Skeletal muscle tissue (tissue), 4 donors: ENCODE data around the gene RHBDL2. TPM values are rescaled to one million over a fixed set of nuclear protein-coding genes. Genes with fewer than 3 reads are reported as not detected.
A peak's percentile ranks its signal among the peaks of the same experiment; 100 is the strongest.

Experiments
- H3K27ac ChIP-seq: one replicate; pipeline ENCODE4 v1.7.0; 2013; ENCODE audit warnings: mild to moderate bottlenecking, low read depth, low read length, inconsistent platforms
- H3K27me3 ChIP-seq, 3 donors: one replicate each; pipeline ENCODE4 v1.7.0; 2013; ENCODE audit warnings: low read length in 3 of 3; ENCODE audit not compliant: control insufficient read depth in 3 of 3, insufficient read depth in 3 of 3
- H3K36me3 ChIP-seq, 3 donors: one replicate each; pipeline ENCODE4 v1.7.0; 2013; ENCODE audit warnings: low read length in 3 of 3; ENCODE audit not compliant: control insufficient read depth in 3 of 3, insufficient read depth in 3 of 3
- H3K4me1 ChIP-seq, 3 donors: one replicate each; pipeline ENCODE4 v1.7.0; 2013; ENCODE audit warnings: low read length in 3 of 3, mild to moderate bottlenecking in 3 of 3; ENCODE audit not compliant: control insufficient read depth in 3 of 3, insufficient read depth in 3 of 3
- H3K4me3 ChIP-seq, 3 donors: one replicate each; pipeline ENCODE4 v1.7.0; 2013; ENCODE audit warnings: low read length in 3 of 3
- H3K9ac ChIP-seq, 3 donors: one replicate each; pipeline ENCODE4 v1.7.0; 2013; ENCODE audit warnings: low read length in 3 of 3, mild to moderate bottlenecking in 3 of 3, moderate library complexity in 2 of 3, low read depth in 1 of 3
- H3K9me3 ChIP-seq, 3 donors: one replicate each; pipeline ENCODE4 v1.7.0; 2013; ENCODE audit warnings: low read length in 3 of 3; ENCODE audit not compliant: control insufficient read depth in 3 of 3
- total RNA-seq: library from RNA; depleted of rRNA; stranded (reverse); fragments of >200 nt; gene quantifications from one replicate; pipeline ENCODE4 v1.2.3, GENCODE V29; 2014
- donor health status: Osteomylitis.

RHBDL2 gene
- total RNA-seq, 1 donor from 2014 or later: 0.52 TPM

DNA sequence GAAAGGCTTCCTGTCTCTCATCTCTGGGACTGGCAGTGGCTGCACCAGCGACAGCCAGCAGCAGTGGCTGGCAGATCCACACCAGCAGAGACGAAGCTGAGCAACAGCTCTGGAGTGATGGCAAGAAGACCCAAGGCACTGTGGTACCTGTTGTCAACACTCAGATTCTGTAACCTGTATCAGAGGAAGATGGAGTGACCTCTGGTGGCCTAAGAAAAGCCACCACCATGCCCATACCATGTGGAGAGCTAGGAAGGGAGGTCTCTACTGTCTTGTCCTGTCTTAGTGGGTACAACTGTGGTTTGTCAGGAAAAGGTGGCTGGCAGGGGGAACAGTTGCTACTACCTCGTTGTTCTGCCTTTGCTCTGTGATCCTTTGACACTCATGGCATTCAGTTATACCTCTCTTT is 22.5 kb upstream of the RHBDL2 start:
- Histone ChIP-seq H3K9me3 (no peaks in the 10 kb centered on the region), H3K9ac (no peak overlapping the region), H3K4me3 (no peak overlapping the region), H3K27ac (no peak overlapping the region), H3K36me3 (no peaks in the 10 kb centered on the region), H3K27me3 (no peaks in the 10 kb centered on the region), H3K4me1 (no peaks in the 10 kb centered on the region)

DNA sequence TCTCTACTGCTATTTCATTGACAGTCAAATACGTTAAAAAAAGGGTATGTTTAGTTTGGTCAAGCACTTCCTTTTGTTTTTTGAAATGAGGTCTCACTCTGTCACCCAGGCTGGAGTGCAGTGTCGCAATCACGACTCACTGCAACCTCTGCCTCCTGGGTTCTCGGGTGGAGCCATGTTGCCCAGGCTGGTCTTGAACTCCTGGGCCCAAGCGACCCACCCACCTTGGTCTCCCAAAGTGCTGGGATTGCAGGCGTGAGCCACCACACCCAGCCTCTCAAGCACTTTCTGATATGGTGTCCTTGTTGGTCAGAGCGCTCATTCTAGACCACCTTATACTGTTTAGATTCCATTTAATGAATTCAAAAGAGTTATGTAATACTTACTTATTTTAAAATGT is 20.9 kb upstream of the RHBDL2 start:
- H3K9ac ChIP-seq: no peak overlapping the region
- no peaks in the 10 kb centered on the region for H3K9me3 ChIP-seq
- no peaks in the 10 kb centered on the region for H3K36me3 ChIP-seq
- H3K27me3 ChIP-seq: no peaks in the 10 kb centered on the region
- no peak overlapping the region for H3K27ac ChIP-seq
- no peaks in the 10 kb centered on the region for H3K4me1 ChIP-seq
- H3K4me3 ChIP-seq: no peak overlapping the region

- Histone ChIP-seq H3K36me3 (no peaks in the 10 kb centered on the region), H3K4me1 (no peaks in the 10 kb centered on the region), H3K27me3 (no peaks in the 10 kb centered on the region), H3K9me3 (no peaks in the 10 kb centered on the region), H3K27ac (no peak overlapping the region), H3K4me3 (no peak overlapping the region), H3K9ac (no peak overlapping the region)
Observed at GRCh38 chr1:38962113-38962512, 20.5 kb upstream of the RHBDL2 start.

DNA sequence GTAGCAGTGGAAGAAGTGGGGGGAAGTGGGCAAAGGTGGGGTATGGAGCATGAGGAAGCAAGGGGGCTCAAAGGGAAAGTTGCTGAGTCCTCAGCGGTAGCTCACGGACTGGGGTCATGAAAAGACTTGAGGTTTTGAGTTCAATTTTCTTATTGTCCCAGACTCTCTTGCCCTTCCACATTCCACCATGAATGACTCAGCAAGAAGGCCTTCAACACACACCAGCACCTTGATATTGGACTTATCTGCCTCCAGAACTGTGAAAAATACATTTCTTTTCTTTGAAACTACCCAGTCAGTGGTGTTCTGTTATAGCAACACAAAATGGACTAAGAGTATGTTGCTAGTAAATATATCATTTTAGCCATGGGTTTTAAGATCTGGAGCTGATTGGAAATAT is 17.3 kb upstream of the RHBDL2 start:
- Histone ChIP-seq H3K4me3 (no peak overlapping the region), H3K4me1 (no peaks in the 10 kb centered on the region), H3K36me3 (no peaks in the 10 kb centered on the region), H3K27me3 (no peaks in the 10 kb centered on the region), H3K9ac (no peak overlapping the region), H3K9me3 (no peaks in the 10 kb centered on the region), H3K27ac (no peak overlapping the region)

DNA sequence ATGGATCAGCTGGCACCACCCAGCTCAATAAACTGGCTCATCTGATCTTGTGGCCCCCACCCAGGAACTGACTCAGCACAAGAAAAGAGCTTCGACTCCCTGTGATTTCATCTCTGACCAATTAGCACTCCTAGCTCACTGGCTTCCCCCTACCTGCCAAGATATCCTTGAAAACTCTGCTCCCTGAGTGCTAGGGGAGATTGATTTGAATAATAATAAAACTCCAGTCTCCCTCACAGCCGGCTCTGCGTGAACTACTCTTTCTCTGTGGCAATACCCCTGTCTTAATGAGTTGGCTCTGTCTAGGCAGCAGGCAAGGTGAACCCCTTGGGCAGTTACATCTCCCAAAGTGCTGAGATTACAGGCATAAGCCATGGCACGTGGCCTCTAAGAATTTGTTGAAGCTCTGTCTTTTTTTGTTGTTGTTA is 11.8 kb upstream of the RHBDL2 start:
- no peak overlapping the region for H3K4me3 ChIP-seq
- no peaks in the 10 kb centered on the region for H3K27me3 ChIP-seq
- H3K36me3 ChIP-seq: no peaks in the 10 kb centered on the region
- H3K27ac ChIP-seq: no peak overlapping the region
- no peaks in the 10 kb centered on the region for H3K9me3 ChIP-seq
- no peaks in the 10 kb centered on the region for H3K4me1 ChIP-seq
- H3K9ac ChIP-seq: no peak overlapping the region

GRCh38 chr1:38950553-38950952 is 8.9 kb upstream of the RHBDL2 start:
- Histone ChIP-seq H3K9ac (no peak overlapping the region), H3K4me3 (no peak overlapping the region), H3K27ac (no peak overlapping the region), H3K27me3 (no peaks in the 10 kb centered on the region), H3K9me3 (no peaks in the 10 kb centered on the region), H3K4me1 (no peaks in the 10 kb centered on the region), H3K36me3 (no peaks in the 10 kb centered on the region)

DNA sequence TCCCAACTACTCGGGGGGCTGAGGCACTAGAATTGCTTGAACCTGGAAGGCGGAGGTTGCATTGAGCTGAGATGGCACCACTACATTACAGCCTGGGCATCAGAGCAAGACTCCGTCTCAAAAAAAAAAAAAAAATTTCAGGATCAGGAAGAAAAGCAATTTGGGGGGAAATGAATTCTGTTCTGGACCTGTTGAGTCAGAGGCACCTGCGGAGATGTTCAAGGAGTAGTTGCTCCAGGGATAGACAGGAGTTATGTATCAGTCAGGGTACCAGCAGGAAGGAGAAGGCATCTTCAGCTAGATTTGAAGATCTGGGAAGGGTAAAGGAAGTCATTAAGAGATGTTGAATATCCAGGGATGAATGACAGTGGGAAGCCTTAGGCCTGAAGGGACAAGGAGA is 2.9 kb upstream of the RHBDL2 start:
- no peak overlapping the region for H3K9ac ChIP-seq
- H3K4me3 ChIP-seq: no peak overlapping the region
- no peaks in the 10 kb centered on the region for H3K9me3 ChIP-seq
- no peaks in the 10 kb centered on the region for H3K27me3 ChIP-seq
- H3K36me3 ChIP-seq: no peaks in the 10 kb centered on the region
- peaks cover 8 to 10% (median 9%) of the 10 kb centered on the region in 3 donors for H3K4me1 ChIP-seq
- no peak overlapping the region for H3K27ac ChIP-seq

DNA sequence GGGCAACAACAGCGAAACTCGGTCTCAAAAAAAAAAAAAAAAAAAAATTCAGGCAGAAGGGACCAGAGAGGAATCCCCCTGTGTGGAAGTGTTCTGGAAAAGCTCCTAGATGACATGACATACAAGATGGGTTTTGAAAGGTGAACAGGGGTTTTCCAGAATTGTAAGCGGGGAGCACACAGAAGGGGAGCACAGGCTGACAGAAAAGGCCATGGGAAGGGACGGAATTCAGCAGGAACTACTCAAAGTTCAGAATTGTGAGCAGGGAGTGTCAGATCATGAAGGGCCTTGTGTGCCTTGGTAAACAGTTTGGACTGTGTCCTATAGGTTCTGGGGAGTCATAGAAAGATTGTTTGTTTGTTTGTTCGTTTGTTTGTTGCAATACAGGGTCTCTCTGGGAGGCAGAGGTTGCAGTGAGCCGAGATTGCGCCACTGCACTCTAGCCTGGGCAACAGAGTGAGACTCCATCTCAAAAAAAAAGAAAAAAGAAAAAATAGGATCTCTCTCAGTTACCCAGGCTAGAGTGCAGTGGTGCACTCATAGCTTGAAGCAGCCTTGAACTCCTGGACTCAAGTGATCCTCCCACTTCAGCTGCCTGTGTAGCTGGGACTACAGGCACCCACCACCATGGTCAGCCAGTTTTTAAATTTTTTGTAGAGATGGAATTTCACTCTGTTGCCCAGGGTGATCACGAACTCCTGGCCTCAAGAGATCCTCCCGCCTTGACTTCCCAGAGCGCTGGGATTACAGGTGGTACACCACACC is 1.2 kb upstream of the RHBDL2 start:
- no peaks in the 10 kb centered on the region for H3K36me3 ChIP-seq
- H3K4me3 ChIP-seq: no peak overlapping the region
- no peak overlapping the region for H3K9ac ChIP-seq
- H3K4me1 ChIP-seq: peaks cover 8 to 10% (median 9%) of the 10 kb centered on the region in 3 donors
- H3K27ac ChIP-seq: no peak overlapping the region
- no peaks in the 10 kb centered on the region for H3K9me3 ChIP-seq
- H3K27me3 ChIP-seq: no peaks in the 10 kb centered on the region

DNA sequence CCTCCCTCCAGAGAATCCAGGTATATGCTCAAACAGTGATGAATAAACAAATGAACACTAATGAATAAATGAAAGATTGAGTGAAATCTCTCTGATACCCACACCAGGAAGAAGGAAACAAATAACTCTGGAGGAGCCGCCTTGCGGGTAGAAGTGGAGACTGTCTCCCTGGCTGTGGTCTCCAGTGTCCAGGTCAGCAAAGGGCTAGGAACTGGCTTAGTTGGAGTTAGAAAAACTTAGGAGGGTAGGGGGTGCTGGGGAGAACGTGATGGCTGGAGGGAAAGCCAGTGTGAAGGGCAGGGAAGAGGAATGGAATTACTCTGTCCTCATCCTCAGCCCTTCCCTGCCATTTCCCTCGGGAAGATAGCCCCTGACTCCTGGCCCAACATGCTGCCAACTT is 537 bp downstream of the RHBDL2 start:
- Histone ChIP-seq H3K36me3 (no peaks in the 10 kb centered on the region), H3K27ac (no peak overlapping the region), H3K4me3 (peak overlapping the region; percentile 54 to 65 (median 63)), H3K9me3 (no peaks in the 10 kb centered on the region), H3K9ac (peak overlapping the region; percentile 20 to 57 (median 23)), H3K4me1 (peaks cover 8 to 10% (median 9%) of the 10 kb centered on the region in 3 donors), H3K27me3 (no peaks in the 10 kb centered on the region)

- H3K9ac ChIP-seq: no peak overlapping the region
- no peak overlapping the region for H3K27ac ChIP-seq
- no peaks in the 10 kb centered on the region for H3K9me3 ChIP-seq
- no peaks in the 10 kb centered on the region for H3K36me3 ChIP-seq
- H3K27me3 ChIP-seq: no peaks in the 10 kb centered on the region
- peaks cover 8 to 10% (median 9%) of the 10 kb centered on the region in 3 donors for H3K4me1 ChIP-seq
- no peak overlapping the region for H3K4me3 ChIP-seq
Observed at GRCh38 chr1:38940339-38941047, 1.1 kb downstream of the RHBDL2 start.
